K562 (cell line): Measurements from ENCODE around the gene ADAM15. TPM values are rescaled to one million over a fixed set of nuclear protein-coding genes. Genes with fewer than 3 reads are reported as not detected.

ENCODE experiments used
- BCL6 ChIP-seq: fragments of 250-450 bp; sonication (Bioruptor Pico); IDR thresholded peaks from 2 replicates; pipeline ENCODE4 v1.4.0; 2020
- CHD1 ChIP-seq: fragments of 200-600 bp; sonication (generic); IDR thresholded peaks from one replicate; pipeline ENCODE4 v1.6.1; 2012; ENCODE audit warnings: mild to moderate bottlenecking, moderate library complexity, low read length, inconsistent platforms
- GABPB1 ChIP-seq: sonication (generic); formaldehyde crosslinking; IDR thresholded peaks from 2 replicates; pipeline ENCODE4 v1.8.0; 2022; ENCODE audit warnings: mild to moderate bottlenecking, missing genetic modification reagents
- HNRNPUL1 ChIP-seq: fragments of 200-400 bp; formaldehyde crosslinking; IDR thresholded peaks from 2 replicates; pipeline ENCODE4 v1.6.1; 2017; ENCODE audit warnings: low read length
- KDM5B ChIP-seq: fragments of 200-600 bp; sonication (generic); IDR thresholded peaks from 2 replicates; pipeline ENCODE4 v1.6.1; 2012; ENCODE audit warnings: low read depth, mild to moderate bottlenecking, moderate library complexity, low read length, control low read depth, inconsistent platforms; ENCODE audit not compliant: insufficient replicate concordance
- NCOR1 ChIP-seq: fragments of 450-650 bp; IDR thresholded peaks from 2 replicates; pipeline ENCODE4 v1.6.1; 2016; ENCODE audit warnings: mild to moderate bottlenecking, moderate library complexity
- NFIC ChIP-seq: fragments of 450-650 bp; IDR thresholded peaks from 2 replicates; pipeline ENCODE4 v1.6.1; 2017; ENCODE audit warnings: mild to moderate bottlenecking, inconsistent platforms
- RBM15 ChIP-seq: fragments of 200-400 bp; formaldehyde crosslinking; IDR thresholded peaks from 2 replicates; pipeline ENCODE4 v1.6.1; 2018; ENCODE audit warnings: mild to moderate bottlenecking, low read length, moderate library complexity; ENCODE audit not compliant: insufficient read depth
- SOX6 ChIP-seq: fragments of 450-650 bp; IDR thresholded peaks from 2 replicates; pipeline ENCODE4 v1.6.1; 2014; ENCODE audit warnings: mild to moderate bottlenecking
- ZNF143 ChIP-seq: sonication (generic); formaldehyde crosslinking; IDR thresholded peaks from 2 replicates; pipeline ENCODE4 v1.9.0; 2022; ENCODE audit warnings: mild to moderate bottlenecking, missing genetic modification reagents
- ZNF589 ChIP-seq: fragments of 200-800 bp; sonication (Bioruptor generic); IDR thresholded peaks from 2 replicates; pipeline ENCODE4 v1.6.1; 2016; ENCODE audit warnings: low read depth, missing genetic modification characterization, missing compliant biosample characterization
- polyA plus RNA-seq, 8 experiments: library from polyadenylated mRNA; depleted of rRNA in 4 of 8; stranded (reverse) in 5 of 8; unstranded in 3 of 8; fragments of >200 nt; fragmentation: Nextera tagmentation in 2 of 8; fragmentation: Illumina TruSeq in 1 of 8; extraction: Ambion mirVana in 2 of 8; extraction: Trizol in 1 of 8; gene quantifications; 2 replicates each; pipeline versions ENCODE4 v1.2.1 to v1.2.3, GENCODE V29; 2011 to 2014; ENCODE audit warnings: inconsistent platforms in 1 of 8, missing spikeins in 1 of 8
- total RNA-seq, 7 experiments: library from RNA; depleted of rRNA in 6 of 7; stranded (reverse); fragments of >200 nt in 6 of 7; fragmentation: Illumina TruSeq in 2 of 7; extraction: Trizol in 2 of 7; gene quantifications; 2 replicates each; pipeline versions ENCODE4 v1.2.1 to v1.2.3, GENCODE V29; 2011 to 2021; ENCODE audit warnings: low replicate concordance in 1 of 7
- TF ChIP-seq, protein P1 (sequence below): fragments of 250-450 bp; sonication (Bioruptor Pico); IDR thresholded peaks from 2 replicates; pipeline ENCODE4 v1.5.0; 2022; ENCODE audit warnings: mild to moderate bottlenecking
- TF ChIP-seq, protein P2 (sequence below): fragments of 450-650 bp; formaldehyde crosslinking; IDR thresholded peaks from 2 replicates; pipeline ENCODE4 v1.4.0; 2020; ENCODE audit warnings: mild to moderate bottlenecking, moderate library complexity
- TF ChIP-seq, protein P3 (sequence below), 3 experiments: IDR thresholded peaks in 2 of 3; conservative IDR thresholded peaks in 1 of 3; 2 replicates each; pipeline ENCODE4 v1.5.1; 2011 to 2012; ENCODE audit warnings: low read length in 3 of 3, mild to moderate bottlenecking in 3 of 3, control low read depth in 2 of 3, improper control_type of control experiment in 1 of 3, inconsistent platforms in 1 of 3, low read depth in 1 of 3, mixed read lengths in 1 of 3, moderate library complexity in 1 of 3; ENCODE audit not compliant: insufficient read depth in 2 of 3

ADAM15 gene
- total and polyA plus RNA-seq, 9 of the 15 experiments (the other 6 are each of a cell fraction or from before 2014, with no cell fraction given): 0.69 to 72.3 (median 32.8) TPM

DNA sequence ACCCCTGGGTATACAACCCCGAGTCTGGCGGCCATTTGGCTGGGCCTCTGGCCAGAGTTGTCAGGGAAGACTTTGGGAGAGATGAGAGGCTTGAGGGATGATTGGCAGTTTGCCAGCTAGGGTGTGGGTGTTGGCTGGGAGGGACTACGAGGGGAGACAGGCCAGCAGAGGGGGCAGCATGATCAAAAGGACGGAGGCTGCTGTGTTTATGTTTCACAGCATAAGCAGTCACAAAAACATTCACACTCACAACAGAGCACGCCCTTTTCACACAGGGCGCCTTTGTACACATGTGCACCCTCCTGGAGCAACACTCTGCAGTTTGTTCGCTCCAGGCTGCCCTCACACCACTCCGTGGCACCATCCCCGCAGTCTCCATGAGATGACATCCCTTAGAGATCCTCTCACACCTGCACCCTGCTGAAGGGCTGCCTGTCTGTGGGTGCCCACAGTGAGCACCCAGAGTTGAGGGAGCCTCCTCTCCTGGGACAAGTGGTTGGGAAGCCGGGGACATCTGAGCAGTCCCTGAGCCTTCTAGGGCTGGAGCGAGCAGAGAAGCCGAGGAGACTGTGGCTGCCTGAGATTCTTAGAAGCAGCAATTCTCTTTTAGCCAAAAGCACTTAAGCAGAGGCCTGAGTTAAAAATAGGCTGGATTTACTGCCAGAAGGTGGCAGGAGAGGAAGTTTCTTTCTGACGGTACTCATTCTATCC lies 43.0 kb downstream of the ADAM15 start (continued):
- TF ChIP-seq KDM5B (no peak), CHD1 (no peak), RBM15 (no peak), GABPB1 (CRISPR knock-in tag) (no peak), NFIC (peak; percentile 99), SOX6 (no peak), NCOR1 (no peak), HNRNPUL1 (no peak), BCL6 (CRISPR knock-in tag) (no peak), ZNF589 (CRISPR knock-in tag) (no peak), ZNF143 (CRISPR knock-in tag) (no peak)
- TF ChIP-seq, protein P1, sequence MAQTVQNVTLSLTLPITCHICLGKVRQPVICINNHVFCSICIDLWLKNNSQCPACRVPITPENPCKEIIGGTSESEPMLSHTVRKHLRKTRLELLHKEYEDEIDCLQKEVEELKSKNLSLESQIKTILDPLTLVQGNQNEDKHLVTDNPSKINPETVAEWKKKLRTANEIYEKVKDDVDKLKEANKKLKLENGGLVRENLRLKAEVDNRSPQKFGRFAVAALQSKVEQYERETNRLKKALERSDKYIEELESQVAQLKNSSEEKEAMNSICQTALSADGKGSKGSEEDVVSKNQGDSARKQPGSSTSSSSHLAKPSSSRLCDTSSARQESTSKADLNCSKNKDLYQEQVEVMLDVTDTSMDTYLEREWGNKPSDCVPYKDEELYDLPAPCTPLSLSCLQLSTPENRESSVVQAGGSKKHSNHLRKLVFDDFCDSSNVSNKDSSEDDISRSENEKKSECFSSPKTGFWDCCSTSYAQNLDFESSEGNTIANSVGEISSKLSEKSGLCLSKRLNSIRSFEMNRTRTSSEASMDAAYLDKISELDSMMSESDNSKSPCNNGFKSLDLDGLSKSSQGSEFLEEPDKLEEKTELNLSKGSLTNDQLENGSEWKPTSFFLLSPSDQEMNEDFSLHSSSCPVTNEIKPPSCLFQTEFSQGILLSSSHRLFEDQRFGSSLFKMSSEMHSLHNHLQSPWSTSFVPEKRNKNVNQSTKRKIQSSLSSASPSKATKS (CRISPR knock-in tag): no peak
- TF ChIP-seq, protein P2, sequence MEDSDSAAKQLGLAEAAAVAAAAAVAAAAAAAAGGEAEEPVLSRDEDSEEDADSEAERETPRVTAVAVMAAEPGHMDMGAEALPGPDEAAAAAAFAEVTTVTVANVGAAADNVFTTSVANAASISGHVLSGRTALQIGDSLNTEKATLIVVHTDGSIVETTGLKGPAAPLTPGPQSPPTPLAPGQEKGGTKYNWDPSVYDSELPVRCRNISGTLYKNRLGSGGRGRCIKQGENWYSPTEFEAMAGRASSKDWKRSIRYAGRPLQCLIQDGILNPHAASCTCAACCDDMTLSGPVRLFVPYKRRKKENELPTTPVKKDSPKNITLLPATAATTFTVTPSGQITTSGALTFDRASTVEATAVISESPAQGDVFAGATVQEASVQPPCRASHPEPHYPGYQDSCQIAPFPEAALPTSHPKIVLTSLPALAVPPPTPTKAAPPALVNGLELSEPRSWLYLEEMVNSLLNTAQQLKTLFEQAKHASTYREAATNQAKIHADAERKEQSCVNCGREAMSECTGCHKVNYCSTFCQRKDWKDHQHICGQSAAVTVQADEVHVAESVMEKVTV (CRISPR knock-in tag): peak; percentile 63
- TF ChIP-seq, protein P3, sequence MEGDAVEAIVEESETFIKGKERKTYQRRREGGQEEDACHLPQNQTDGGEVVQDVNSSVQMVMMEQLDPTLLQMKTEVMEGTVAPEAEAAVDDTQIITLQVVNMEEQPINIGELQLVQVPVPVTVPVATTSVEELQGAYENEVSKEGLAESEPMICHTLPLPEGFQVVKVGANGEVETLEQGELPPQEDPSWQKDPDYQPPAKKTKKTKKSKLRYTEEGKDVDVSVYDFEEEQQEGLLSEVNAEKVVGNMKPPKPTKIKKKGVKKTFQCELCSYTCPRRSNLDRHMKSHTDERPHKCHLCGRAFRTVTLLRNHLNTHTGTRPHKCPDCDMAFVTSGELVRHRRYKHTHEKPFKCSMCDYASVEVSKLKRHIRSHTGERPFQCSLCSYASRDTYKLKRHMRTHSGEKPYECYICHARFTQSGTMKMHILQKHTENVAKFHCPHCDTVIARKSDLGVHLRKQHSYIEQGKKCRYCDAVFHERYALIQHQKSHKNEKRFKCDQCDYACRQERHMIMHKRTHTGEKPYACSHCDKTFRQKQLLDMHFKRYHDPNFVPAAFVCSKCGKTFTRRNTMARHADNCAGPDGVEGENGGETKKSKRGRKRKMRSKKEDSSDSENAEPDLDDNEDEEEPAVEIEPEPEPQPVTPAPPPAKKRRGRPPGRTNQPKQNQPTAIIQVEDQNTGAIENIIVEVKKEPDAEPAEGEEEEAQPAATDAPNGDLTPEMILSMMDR (IDR thresholded peaks at IDR 0.05 in 2 of 3, conservative IDR thresholded peaks at IDR 0.05 in 1 of 3; ENCODE audit: insufficient read depth in 2 of 3, low read depth in 1 of 3, low read length in 3 of 3): peak; percentile 51 to 74 (median 59); a peak in 5 of 6 replicates
